A549 (cell line): ENCODE data around the gene DNAJB13.

Experiments used
- CBX2 ChIP-seq: fragments of 200-600 bp; sonication (generic); IDR thresholded peaks from 2 replicates; pipeline ENCODE4 v1.6.1; 2016; ENCODE audit warnings: low read depth, mild to moderate bottlenecking, borderline replicate concordance
- CEBPB ChIP-seq, 2 experiments: fragments of >200 bp in 1 of 2; sonication (Bioruptor Twin) in 1 of 2; formaldehyde crosslinking in 1 of 2; IDR thresholded peaks; 2 replicates each; pipeline ENCODE4 v1.6.1; 2012 to 2016
- ESRRA ChIP-seq: fragments of 150-350 bp; IDR thresholded peaks from 2 replicates; pipeline ENCODE4 v1.6.1; 2014; ENCODE audit warnings: mild to moderate bottlenecking, low read length, borderline replicate concordance
- JUN ChIP-seq, 2 experiments: fragments of >200 bp; sonication (Bioruptor Twin); formaldehyde crosslinking; IDR thresholded peaks; 2 replicates in 1 of 2; 3 replicates in 1 of 2; pipeline ENCODE4 v1.6.1; 2016 to 2017
- RARB ChIP-seq: fragments of 250-450 bp; sonication (Bioruptor Pico); IDR thresholded peaks from 2 replicates; pipeline ENCODE4 v1.8.0; 2021; ENCODE audit warnings: mild to moderate bottlenecking, moderate library complexity
- RFX5 ChIP-seq: fragments of 450-650 bp; IDR thresholded peaks from 2 replicates; pipeline ENCODE4 v1.7.1; 2014; ENCODE audit warnings: antibody characterized with exemption, mild to moderate bottlenecking, moderate library complexity
- TP53 ChIP-seq: fragments of 250-450 bp; sonication (Bioruptor Pico); IDR thresholded peaks from 2 replicates; pipeline ENCODE4 v1.5.0; 2021; ENCODE audit warnings: mild to moderate bottlenecking, moderate library complexity
- ZC3H11A ChIP-seq: fragments of 450-650 bp; IDR thresholded peaks from 2 replicates; pipeline ENCODE4 v1.6.1; 2014; ENCODE audit warnings: antibody characterized with exemption, mild to moderate bottlenecking
- ZFP36 ChIP-seq: fragments of 450-650 bp; IDR thresholded peaks from 2 replicates; pipeline ENCODE4 v1.6.1; 2014; ENCODE audit warnings: borderline replicate concordance; ENCODE audit not compliant: partially characterized antibody
- ZSCAN20 ChIP-seq: fragments of 250-450 bp; sonication (Bioruptor Pico); IDR thresholded peaks from 2 replicates; pipeline ENCODE4 v1.8.0; 2022; ENCODE audit warnings: mild to moderate bottlenecking, moderate library complexity
- TF ChIP-seq, protein P1 (sequence below): fragments of >200 bp; sonication (Bioruptor Twin); formaldehyde crosslinking; IDR thresholded peaks from 3 replicates; pipeline ENCODE4 v1.5.1; 2016
- TF ChIP-seq, protein P2 (sequence below): IDR thresholded peaks from 2 replicates; pipeline ENCODE4 v1.6.1; 2012

DNA sequence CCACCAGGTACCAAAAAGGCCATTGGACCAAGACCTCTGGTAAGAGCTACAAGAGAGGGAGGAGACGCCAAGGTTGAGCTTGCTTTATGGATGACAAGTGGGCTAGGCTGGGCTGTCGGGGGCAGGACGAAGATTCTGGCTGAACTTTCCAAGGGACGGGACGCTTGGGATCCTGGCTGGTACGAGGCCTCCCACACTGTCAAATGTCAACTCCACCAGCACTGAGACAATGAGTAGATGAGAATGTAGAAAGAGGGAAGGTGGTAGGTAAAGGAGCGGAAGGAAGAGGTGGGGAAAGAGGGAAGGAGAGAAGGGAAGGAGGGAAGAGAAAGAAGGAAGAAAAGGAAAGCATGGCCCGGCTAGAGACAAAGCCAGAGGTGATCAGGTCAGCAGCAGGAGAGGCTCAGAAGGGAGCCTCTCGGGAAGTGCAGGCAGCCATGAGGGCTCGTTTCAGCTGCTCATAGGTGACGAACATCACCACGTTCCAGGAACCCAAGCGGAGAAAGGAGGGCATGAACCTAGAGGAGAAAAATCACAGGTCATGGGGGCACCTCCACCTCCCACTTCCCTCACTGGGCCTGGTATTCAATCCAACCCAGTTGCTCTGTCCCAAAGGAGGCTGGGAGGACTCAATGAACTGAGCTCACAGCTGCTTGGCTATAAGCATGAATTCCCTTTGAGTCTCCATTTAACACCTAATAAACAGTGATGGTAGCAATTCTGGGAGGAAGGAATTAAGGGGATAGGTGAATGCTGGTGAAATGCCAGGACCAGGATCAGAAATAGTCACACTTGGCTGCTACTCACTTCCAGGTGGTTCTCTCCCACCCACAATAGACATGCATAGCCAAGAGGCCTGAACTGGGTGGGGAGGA is 24.0 kb downstream of the DNAJB13 start:
- TF ChIP-seq ZFP36 (no peak), JUN (IDR thresholded peaks at IDR 0.05) (no peak), RFX5 (no peak), ZSCAN20 (no peak), ESRRA (no peak), RARB (CRISPR knock-in tag) (no peak), ZC3H11A (no peak), CEBPB (IDR thresholded peaks at IDR 0.05) (no peak), TP53 (CRISPR knock-in tag) (no peak), CBX2 (no peak)
- TF ChIP-seq, protein P1, sequence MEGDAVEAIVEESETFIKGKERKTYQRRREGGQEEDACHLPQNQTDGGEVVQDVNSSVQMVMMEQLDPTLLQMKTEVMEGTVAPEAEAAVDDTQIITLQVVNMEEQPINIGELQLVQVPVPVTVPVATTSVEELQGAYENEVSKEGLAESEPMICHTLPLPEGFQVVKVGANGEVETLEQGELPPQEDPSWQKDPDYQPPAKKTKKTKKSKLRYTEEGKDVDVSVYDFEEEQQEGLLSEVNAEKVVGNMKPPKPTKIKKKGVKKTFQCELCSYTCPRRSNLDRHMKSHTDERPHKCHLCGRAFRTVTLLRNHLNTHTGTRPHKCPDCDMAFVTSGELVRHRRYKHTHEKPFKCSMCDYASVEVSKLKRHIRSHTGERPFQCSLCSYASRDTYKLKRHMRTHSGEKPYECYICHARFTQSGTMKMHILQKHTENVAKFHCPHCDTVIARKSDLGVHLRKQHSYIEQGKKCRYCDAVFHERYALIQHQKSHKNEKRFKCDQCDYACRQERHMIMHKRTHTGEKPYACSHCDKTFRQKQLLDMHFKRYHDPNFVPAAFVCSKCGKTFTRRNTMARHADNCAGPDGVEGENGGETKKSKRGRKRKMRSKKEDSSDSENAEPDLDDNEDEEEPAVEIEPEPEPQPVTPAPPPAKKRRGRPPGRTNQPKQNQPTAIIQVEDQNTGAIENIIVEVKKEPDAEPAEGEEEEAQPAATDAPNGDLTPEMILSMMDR, result no peak
- TF ChIP-seq, protein P2, sequence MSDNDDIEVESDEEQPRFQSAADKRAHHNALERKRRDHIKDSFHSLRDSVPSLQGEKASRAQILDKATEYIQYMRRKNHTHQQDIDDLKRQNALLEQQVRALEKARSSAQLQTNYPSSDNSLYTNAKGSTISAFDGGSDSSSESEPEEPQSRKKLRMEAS, result no peak
